ENCODE results near the gene BANK1.

The BANK1 gene

GRCh38 chr4:101870874-101871273, 80.3 kb downstream of the BANK1 start:
- Histone ChIP-seq H3K27me3 (ENCODE audit: insufficient read depth, poor library complexity, severe bottlenecking) (no peaks in the 10 kb centered on the region), H3K27ac (replicated peaks) (no peak overlapping the region), H3K4me3 (replicated peaks; ENCODE audit: insufficient read depth, low read length) (no peak overlapping the region)
- no peak for DNase-seq (ENCODE audit: low read depth in 1 of 2, low spot score in 1 of 2)
- TF ChIP-seq SPI1 (IDR thresholded peaks at IDR 0.05; ENCODE audit: borderline replicate concordance, low read depth): no peak
- TF ChIP-seq GABPA (IDR thresholded peaks at IDR 0.05; ENCODE audit: low read depth): no peak
- no peak for TF ChIP-seq POLR2AphosphoS5 (IDR thresholded peaks at IDR 0.05; ENCODE audit: low read depth)
- no peak for TF ChIP-seq REST (IDR thresholded peaks at IDR 0.05; ENCODE audit: insufficient replicate concordance, low read depth)
- TF ChIP-seq CTCF (IDR thresholded peaks at IDR 0.05; ENCODE audit: insufficient read depth, low read length): no peak

GRCh38 chr4:101871962-101872676, 81.6 kb downstream of the BANK1 start:
- DNase-seq (ENCODE audit: low read depth in 1 of 2, low spot score in 1 of 2): no peak
- H3K4me3 ChIP-seq (replicated peaks; ENCODE audit: insufficient read depth, low read length): no peak overlapping the region
- TF ChIP-seq POLR2AphosphoS5 (IDR thresholded peaks at IDR 0.05; ENCODE audit: low read depth) (no peak), GABPA (IDR thresholded peaks at IDR 0.05; ENCODE audit: low read depth) (no peak), CTCF (IDR thresholded peaks at IDR 0.05; ENCODE audit: insufficient read depth, low read length) (no peak), SPI1 (IDR thresholded peaks at IDR 0.05; ENCODE audit: borderline replicate concordance, low read depth) (no peak)
- H3K27ac ChIP-seq (replicated peaks): no peak overlapping the region
- no peaks in the 10 kb centered on the region for H3K27me3 ChIP-seq (ENCODE audit: insufficient read depth, poor library complexity, severe bottlenecking)

GRCh38 chr4:101885574-101885973, 95.0 kb downstream of the BANK1 start:
- H3K27me3 ChIP-seq (ENCODE audit: insufficient read depth, poor library complexity, severe bottlenecking): no peaks in the 10 kb centered on the region
- DNase-seq (ENCODE audit: low read depth in 1 of 2, low spot score in 1 of 2): peak in 1 of 2 experiments; percentile 57
- H3K4me3 ChIP-seq (replicated peaks; ENCODE audit: insufficient read depth, low read length): no peak overlapping the region
- peak overlapping the region; percentile 43; the same call in 1 of the 2 replicates for H3K27ac ChIP-seq (replicated peaks)
- no peak for TF ChIP-seq CTCF (IDR thresholded peaks at IDR 0.05; ENCODE audit: insufficient read depth, low read length)
- TF ChIP-seq REST (IDR thresholded peaks at IDR 0.05; ENCODE audit: insufficient replicate concordance, low read depth): no peak
- no peak for TF ChIP-seq SPI1 (IDR thresholded peaks at IDR 0.05; ENCODE audit: borderline replicate concordance, low read depth)
- TF ChIP-seq POLR2AphosphoS5 (IDR thresholded peaks at IDR 0.05; ENCODE audit: low read depth): no peak
- no peak for TF ChIP-seq GABPA (IDR thresholded peaks at IDR 0.05; ENCODE audit: low read depth)

Data from HL-60 (cell line).